ENCODE data around the gene RAF1. TPM values are rescaled to one million over a fixed set of nuclear protein-coding genes. Genes with fewer than 3 reads are reported as not detected.
"Not testable (repeated sequence)": the region's sequence is repeated elsewhere in the genome, so short reads cannot be mapped to it uniquely, and the experiment has no call there.

RAF1 gene
- total RNA-seq, 4 donors from 2014 or later = 151 to 174 (median 163) TPM

DNA sequence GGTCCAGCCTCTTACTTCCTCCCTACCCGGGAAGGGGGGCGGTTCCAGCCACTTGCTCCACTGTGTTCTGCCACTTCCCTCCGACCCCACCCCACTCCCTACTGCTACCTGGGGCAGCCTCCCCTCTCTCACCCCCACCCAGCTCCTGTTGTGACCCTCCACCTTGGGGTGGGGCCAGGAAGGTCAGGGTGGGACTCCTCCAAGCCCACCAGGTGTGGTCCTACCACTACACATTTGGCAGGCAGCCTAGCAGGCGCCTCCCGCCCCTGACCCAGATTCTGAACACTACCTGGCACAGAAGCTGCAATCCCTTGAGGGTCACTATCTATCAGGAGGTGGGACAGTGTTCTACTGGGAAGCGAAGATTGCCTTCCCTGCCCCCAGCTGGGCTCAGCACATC lies 13.7 kb upstream of the RAF1 start:
- 72 to 75% methylated on average over 4 of the region's 6 CpGs for WGBS, 2 donors
- TF ChIP-seq, protein P1, sequence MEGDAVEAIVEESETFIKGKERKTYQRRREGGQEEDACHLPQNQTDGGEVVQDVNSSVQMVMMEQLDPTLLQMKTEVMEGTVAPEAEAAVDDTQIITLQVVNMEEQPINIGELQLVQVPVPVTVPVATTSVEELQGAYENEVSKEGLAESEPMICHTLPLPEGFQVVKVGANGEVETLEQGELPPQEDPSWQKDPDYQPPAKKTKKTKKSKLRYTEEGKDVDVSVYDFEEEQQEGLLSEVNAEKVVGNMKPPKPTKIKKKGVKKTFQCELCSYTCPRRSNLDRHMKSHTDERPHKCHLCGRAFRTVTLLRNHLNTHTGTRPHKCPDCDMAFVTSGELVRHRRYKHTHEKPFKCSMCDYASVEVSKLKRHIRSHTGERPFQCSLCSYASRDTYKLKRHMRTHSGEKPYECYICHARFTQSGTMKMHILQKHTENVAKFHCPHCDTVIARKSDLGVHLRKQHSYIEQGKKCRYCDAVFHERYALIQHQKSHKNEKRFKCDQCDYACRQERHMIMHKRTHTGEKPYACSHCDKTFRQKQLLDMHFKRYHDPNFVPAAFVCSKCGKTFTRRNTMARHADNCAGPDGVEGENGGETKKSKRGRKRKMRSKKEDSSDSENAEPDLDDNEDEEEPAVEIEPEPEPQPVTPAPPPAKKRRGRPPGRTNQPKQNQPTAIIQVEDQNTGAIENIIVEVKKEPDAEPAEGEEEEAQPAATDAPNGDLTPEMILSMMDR (IDR thresholded peaks at IDR 0.05) = no peak
- TF ChIP-seq POLR2A (IDR thresholded peaks at IDR 0.05) = no peak
- DNase-seq = no peak

DNA sequence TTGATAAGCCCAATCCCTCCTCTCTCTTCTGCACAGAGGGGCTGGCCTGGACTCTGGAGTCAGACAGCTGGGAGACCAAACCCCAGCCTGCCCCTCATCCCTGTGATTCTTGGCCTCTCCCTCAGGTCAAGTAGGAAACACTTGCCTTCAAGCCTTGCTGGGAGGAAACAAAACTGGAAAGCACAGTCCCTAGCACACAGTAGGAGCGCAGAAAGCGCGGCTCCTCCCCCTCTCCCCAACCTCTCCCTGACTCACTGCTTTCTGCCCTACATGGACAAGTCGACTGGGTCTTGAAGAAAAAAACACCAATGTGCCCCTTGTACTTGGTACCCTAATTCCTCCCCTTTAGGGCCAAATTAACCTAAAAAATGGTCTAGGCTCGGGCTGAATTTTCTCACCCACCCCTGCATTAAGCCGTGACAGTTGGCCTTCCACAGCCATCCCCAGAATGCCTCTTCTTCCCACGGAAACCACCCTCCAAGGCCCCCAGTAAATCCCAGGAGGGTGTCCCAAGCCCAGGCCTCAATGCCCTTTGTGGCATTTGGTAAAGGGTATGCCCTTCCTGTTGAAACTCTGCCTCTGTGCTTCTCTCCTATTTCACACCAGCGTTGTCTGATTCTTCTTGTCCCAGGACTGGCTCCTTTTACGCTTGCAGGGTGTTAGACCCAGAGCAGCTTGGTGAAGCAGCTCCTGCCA lies 11.3 kb upstream of the RAF1 start:
- Histone ChIP-seq H3K36me3 (no peaks in the 10 kb centered on the region), H3K27me3 (no peaks in the 10 kb centered on the region), H3K4me1 (no peaks in the 10 kb centered on the region), H3K9me3 (no peaks in the 10 kb centered on the region), H3K4me3 (replicated peaks in 1 of 3) (no peak overlapping the region), H3K27ac (no peak overlapping the region)
- DNase-seq = no peak
- WGBS, 2 donors = 85 to 91% methylated on average over 9 of the region's 9 CpGs
- TF ChIP-seq, protein P1 (IDR thresholded peaks at IDR 0.05) = no peak
- intact Hi-C loops (cut with DNase I) = no loop called here

More for the DNA sequence above, 13.7 kb upstream of the RAF1 start:
- intact Hi-C loops (cut with DNase I) = no loop called here
- Histone ChIP-seq H3K36me3 (no peaks in the 10 kb centered on the region), H3K27ac (no peak overlapping the region), H3K9me3 (no peaks in the 10 kb centered on the region), H3K4me3 (replicated peaks in 1 of 3) (no peak overlapping the region), H3K4me1 (peaks cover 0 to 5% of the 10 kb centered on the region in 2 donors), H3K27me3 (no peaks in the 10 kb centered on the region)

DNA sequence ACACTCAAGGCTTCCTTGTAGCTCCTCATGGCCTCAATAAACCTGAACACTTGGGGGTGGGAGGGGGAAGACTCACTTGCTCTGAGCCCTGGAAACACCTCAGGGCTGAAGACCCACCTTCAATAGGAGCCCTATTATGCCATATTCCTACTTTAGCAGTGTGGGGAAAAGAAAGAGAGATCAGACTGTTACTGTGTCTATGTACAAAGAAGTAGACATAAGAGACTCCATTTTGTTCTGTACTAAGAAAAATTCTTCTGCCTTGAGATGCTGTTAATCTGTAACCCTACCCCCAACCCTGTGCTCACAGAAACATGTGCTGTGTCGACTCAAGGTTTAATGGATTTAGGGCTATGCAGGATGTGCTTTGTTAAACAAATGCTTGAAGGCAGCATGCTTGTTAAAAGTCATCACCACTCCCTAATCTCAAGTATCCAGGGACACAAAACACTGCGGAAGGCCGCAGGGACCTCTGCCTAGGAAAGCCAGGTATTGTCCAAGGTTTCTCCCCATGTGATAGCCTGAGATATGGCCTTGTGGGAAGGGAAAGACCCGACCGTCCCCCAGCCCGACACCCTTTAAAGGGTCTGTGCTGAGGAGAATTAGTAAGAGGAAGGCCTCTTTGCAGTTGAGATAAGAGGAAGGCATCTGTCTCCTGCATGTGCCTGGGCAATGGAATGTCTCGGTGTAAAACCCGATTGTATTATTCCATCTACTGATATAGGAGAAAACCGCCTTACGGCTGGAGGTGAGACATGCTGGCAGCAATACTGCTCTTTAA lies 10.2 kb upstream of the RAF1 start:
- H3K4me1 ChIP-seq; H3K4me3 ChIP-seq (replicated peaks in 1 of 3); DNase-seq; H3K9me3 ChIP-seq; intact Hi-C loops (cut with DNase I); H3K27ac ChIP-seq; H3K36me3 ChIP-seq; H3K27me3 ChIP-seq: not testable (repeated sequence)
- 71% methylated on average over 9 to 10 of the region's 10 CpGs for WGBS, 2 donors

DNA sequence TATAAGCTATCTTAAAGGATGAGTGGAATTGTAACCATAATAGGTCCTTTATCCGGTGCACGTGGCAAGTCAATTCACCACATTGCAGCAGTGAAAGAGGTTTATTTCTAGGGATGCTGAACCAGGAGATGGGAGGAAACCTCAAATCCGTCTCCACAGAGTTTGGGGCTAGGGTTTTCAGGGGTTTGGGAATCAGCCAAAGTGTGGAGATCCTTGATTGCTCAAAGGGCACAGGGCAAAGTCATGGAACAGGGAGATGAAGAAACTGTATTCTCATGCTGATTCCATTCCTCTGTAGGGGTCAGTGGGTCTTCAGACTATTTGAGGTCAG lies 7.2 kb upstream of the RAF1 start:
- intact Hi-C loops (cut with DNase I) = no loop called here
- TF ChIP-seq, protein P1 (IDR thresholded peaks at IDR 0.05) = no peak
- TF ChIP-seq POLR2A (IDR thresholded peaks at IDR 0.05) = no peak
- DNase-seq = no peak

DNA sequence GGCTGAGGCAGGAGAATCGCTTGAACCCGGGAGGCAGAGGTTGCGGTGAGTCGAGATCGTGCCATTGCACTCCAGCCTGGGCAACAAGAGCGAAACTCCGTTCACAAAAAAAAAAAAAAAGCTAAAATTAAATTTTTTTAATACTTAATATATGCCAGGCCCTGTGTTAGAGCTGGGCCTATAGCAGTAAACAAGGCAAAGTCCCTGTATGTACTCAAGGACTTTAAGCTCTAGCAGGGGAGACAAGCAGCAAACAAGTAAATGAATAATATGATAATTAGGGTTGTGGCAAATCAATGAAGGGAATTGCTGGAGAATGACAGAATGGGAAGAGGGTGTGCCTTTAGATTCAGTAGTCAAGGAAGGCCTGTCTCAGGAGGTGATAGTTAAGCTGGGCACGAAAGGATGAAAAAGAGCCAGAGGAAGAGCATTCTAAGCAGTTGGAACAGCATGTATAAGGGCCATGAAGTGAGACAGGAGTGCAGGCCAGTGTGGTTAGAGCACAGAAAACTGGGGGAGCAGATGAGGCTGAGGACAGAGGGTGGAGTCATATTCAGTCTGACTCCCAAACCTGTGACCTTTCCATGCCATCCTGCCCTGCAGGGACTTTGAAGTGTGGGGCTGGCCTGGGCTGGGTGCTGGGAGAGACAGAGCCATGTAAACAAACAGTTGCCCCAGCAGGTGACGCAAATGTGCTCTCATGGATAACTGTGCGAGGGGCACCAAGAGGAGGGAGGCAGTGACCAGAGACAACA lies 6.6 kb upstream of the RAF1 start:
- Histone ChIP-seq H3K36me3 (no peaks in the 10 kb centered on the region), H3K4me1 (no peaks in the 10 kb centered on the region), H3K4me3 (replicated peaks in 1 of 3) (no peak overlapping the region), H3K27me3 (no peaks in the 10 kb centered on the region), H3K9me3 (no peaks in the 10 kb centered on the region), H3K27ac (no peak overlapping the region)
- WGBS, 2 donors = 84 to 95% methylated on average over 10 of the region's 10 CpGs
- intact Hi-C loops (cut with DNase I) = no loop called here
- TF ChIP-seq POLR2A (IDR thresholded peaks at IDR 0.05) = no peak
- TF ChIP-seq, protein P1 (IDR thresholded peaks at IDR 0.05) = no peak
- no peak for DNase-seq

More for the DNA sequence above, 7.2 kb upstream of the RAF1 start:
- no peaks in the 10 kb centered on the region for H3K4me1 ChIP-seq
- no peak overlapping the region for H3K27ac ChIP-seq
- no peak overlapping the region for H3K4me3 ChIP-seq (replicated peaks in 1 of 3)
- no peaks in the 10 kb centered on the region for H3K9me3 ChIP-seq
- WGBS, 2 donors = 89 to 93% methylated on average over 3 of the region's 3 CpGs
- H3K36me3 ChIP-seq = no peaks in the 10 kb centered on the region
- H3K27me3 ChIP-seq = no peaks in the 10 kb centered on the region
